Hematopoietic multipotent progenitor cell (in vitro differentiated cells): Measurements from ENCODE around the gene DDX1. TPM values are rescaled to one million over a fixed set of nuclear protein-coding genes. Genes with fewer than 3 reads are reported as not detected.

Source experiments
- DNase-seq, 3 donors: peaks; one replicate each; pipeline ENCODE4 v3.0.0-alpha.2; 2011 to 2015; ENCODE audit warnings: low read depth in 2 of 3, low spot score in 2 of 3
- total RNA-seq: library from RNA; depleted of rRNA; stranded (reverse); fragments of >200 nt; gene quantifications from one replicate; pipeline ENCODE4 v1.2.3, GENCODE V29; 2012

Gene DDX1
- total RNA-seq, 1 donor = 22.1 TPM

GRCh38 chr2:15656090-15656489 is 64.4 kb downstream of the DDX1 start:
- DNase-seq = no peak

GRCh38 chr2:15657759-15658158 is 66.1 kb downstream of the DDX1 start:
- no peak for DNase-seq

GRCh38 chr2:15658911-15659310 is 67.2 kb downstream of the DDX1 start:
- DNase-seq = no peak

- no peak for DNase-seq
These were observed 69.0 kb downstream of the DDX1 start for GRCh38 chr2:15660491-15661294.

- DNase-seq = no peak
These were observed 69.6 kb downstream of the DDX1 start for GRCh38 chr2:15661295-15661569.

- DNase-seq = no peak
These were observed 70.4 kb downstream of the DDX1 start for GRCh38 chr2:15662026-15662425.

GRCh38 chr2:15662579-15662978 is 70.9 kb downstream of the DDX1 start:
- DNase-seq = no peak

GRCh38 chr2:15663802-15664201 is 72.1 kb downstream of the DDX1 start:
- DNase-seq = no peak

- no peak for DNase-seq
These were observed 72.8 kb downstream of the DDX1 start for GRCh38 chr2:15664273-15665066.

- no peak for DNase-seq
These were observed 73.6 kb downstream of the DDX1 start for GRCh38 chr2:15665067-15665942.

GRCh38 chr2:15665943-15666460 is 74.3 kb downstream of the DDX1 start:
- no peak for DNase-seq

- DNase-seq = no peak
These were observed 75.5 kb downstream of the DDX1 start for GRCh38 chr2:15666861-15667808.

- no peak for DNase-seq
These were observed 76.3 kb downstream of the DDX1 start for GRCh38 chr2:15667809-15668556.

GRCh38 chr2:15668611-15669305 is 77.1 kb downstream of the DDX1 start:
- DNase-seq = no peak

- no peak for DNase-seq
These were observed 77.8 kb downstream of the DDX1 start for GRCh38 chr2:15669375-15669910.

GRCh38 chr2:15670469-15670868 is 78.8 kb downstream of the DDX1 start:
- no peak for DNase-seq

GRCh38 chr2:15670981-15671380 is 79.3 kb downstream of the DDX1 start:
- DNase-seq = no peak

- DNase-seq = no peak
These were observed 79.7 kb downstream of the DDX1 start for GRCh38 chr2:15671409-15671808.
